Amniotic epithelial cell (primary cell): ENCODE results near the gene SLC49A3.

ENCODE experiments used
- DNase-seq: peaks from one replicate; pipeline ENCODE4 v3.0.0-alpha.2; 2010; ENCODE audit warnings: low read depth

Gene SLC49A3

DNA sequence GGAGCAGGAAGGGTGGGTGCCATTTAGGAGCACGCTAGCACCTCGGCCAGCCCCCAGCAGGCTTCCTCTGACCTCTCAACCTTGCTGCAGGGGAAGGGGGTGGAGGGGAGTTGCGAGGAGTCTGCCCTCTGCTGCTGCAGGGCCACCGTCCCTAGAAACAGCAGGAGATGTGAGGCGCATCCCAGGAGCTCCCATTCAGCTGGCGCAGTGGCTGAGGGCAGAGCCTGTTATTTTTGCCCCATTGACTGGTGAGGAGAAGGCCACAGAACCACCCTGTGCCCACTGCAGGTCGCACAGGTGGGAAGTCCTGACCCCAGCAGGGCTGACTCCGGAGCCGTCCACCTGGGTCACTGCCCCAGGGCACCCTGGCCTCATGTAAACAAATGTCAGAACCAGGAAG, 55.5 kb downstream of the SLC49A3 start:
- DNase-seq = no peak

DNA sequence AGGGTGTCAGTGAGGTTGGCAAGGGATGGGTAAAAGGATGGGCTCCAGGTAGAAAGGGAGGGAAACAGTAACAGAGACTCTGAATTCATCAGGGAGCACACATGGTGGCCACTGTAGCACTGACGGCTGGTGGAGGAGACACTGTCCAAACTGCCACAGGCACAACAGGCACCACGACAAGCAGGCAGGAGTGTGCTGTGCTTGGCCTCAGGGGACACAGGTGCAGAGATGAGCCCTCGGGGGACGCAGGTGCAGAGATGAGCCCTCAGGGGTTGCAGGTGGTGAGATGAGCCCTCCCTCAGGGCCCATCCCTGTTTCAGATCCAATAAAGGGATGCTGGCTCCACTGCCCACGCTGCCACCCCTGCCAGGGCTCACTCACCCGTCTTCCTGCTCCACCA, 56.0 kb downstream of the SLC49A3 start:
- no peak for DNase-seq

DNA sequence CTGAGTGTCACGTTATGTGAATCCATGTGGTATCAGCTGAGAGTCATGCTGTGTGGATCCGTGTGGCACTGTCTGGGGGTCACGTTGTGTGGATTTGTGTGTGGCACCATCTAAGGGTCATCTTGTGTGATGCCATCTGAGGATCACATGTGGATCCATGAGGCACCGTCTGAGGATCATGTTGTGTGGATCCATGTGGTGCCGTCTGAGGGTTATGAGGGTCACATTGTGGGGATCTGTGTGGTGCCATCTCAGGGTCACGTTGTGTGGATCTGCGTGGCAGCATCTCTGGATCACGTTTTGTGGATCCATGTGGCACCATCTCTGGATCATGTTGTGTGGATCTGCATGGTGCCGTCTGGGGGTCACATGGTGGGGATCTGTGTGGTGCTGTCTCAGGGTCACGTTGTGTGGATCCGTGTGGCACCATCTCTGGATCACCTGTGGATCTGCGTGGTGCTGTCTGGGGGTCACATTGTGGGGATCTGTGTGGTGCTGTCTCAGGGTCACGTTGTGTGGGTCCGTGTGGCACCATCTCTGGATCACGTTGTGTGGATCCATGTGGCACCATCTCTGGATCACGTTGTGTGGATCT, 56.7 kb downstream of the SLC49A3 start:
- no peak for DNase-seq
